ENCODE measurements around the gene CRMP1.

CRMP1 gene

DNA sequence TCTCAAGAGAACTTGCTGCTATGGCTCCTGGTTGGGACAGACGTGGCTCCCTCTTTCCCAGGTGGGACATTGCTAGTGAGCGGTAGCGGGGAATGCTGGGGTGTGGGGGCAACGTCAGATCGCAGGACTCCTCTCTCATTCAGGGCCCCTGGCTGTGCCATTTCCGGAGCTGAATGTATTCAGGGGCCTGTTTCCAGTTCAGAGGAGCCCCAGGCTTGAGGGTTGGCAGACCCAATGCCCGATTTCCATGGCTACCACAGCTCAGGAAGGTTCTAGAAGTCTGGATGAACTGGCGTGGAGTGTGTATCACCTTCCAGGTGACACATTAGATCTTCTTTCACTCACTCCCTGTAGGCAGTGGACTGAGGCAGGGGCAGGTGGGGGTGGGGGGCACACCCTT is 26.2 kb upstream of the CRMP1 start:
- DNase-seq: no peak

GRCh38 chr4:5918331-5918985 is 25.6 kb upstream of the CRMP1 start:
- DNase-seq: no peak

DNA sequence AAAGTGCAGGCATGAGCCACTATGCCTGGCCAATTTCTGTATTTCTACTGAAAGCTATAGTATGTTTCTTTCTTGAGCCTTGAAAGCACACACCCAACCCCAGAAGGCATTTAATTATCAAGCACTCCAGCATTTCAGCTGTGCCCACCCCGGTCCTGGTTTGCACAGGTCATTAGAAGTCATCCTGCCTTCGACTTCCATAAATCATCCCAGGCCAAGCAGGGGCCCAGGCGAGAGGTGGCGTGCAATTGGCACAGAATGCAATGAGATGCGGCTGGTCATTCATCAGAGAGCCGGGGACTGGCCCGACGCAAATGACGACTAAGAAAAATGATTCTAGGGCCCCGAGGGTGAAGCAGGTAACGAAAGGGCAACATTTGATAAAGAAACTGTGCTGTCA is 24.8 kb upstream of the CRMP1 start:
- no peak for DNase-seq

DNA sequence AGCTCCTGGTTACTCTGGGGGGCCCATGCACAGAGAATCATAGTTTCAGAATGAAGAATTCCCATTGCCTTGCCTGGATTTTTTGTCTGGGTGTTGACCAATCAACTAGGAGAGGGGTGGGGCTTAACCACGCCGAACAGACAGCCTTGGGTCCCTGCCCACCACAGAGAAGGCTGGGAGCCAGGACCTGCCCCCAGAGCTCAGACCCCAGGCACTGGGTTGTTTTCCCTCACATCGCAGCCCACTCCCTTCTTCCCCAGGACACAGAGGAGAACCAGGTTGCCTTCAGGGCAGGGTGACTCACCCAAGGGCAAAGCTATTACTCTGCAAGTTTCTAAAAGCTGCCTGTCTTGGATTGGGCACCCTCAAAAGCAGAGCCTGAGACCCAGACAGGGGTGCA is 23.3 kb upstream of the CRMP1 start:
- no peak for DNase-seq

- no peak for DNase-seq
Measured at GRCh38 chr4:5913454-5913853, 20.6 kb upstream of the CRMP1 start.

GRCh38 chr4:5912614-5913019 is 19.7 kb upstream of the CRMP1 start:
- DNase-seq: no peak

DNA sequence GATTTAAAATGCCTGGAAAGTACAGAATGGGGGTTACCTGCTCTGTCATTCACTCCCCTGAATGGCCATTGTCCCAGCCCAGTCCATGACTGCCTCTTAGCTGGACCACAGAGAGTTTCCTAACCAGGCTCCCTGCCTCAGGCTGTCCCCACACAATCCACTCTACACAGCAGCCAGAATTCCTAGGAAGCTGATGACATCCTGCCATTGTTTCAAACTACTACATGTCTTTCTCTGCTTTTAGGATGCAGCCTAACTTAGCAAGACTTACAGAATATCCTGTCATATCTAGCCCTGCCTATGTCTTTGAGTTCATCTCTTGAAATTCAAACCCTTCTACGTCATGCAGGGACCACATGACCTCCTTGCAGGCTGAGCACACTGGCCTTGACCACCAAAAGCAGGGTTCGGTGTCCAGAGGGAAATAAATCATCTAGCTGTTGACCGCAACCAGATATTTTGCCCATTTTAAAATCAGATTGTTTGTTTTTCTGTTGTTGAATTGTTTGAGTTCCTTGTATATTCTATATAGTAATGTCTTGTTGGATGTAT is 16.1 kb upstream of the CRMP1 start:
- no peak for DNase-seq

- no peak for DNase-seq
Measured at GRCh38 chr4:5906191-5906590, 13.3 kb upstream of the CRMP1 start.

- DNase-seq: no peak
Measured at GRCh38 chr4:5905714-5906113, 12.8 kb upstream of the CRMP1 start.

DNA sequence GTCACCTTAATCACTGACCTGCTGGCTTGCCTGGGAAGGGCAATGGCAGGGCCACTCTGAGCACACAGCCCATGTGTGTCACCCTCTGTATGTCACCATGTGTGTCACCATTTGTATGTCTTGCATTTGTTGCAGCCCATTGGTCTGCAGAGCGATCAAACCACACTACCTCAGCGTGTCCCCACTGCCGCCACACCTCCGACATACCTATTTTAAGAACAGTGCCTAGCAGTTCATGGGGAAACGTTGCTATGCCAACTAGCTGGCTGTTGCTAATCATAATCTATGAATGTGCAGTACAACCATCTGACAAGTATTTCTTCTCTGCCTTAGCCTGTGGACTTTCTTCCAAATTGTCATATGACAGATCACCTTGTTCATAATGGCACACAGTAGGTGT is 8.0 kb upstream of the CRMP1 start:
- DNase-seq: no peak

GRCh38 chr4:5899881-5900280 is 7.0 kb upstream of the CRMP1 start:
- DNase-seq: no peak

GRCh38 chr4:5899396-5899795 is 6.5 kb upstream of the CRMP1 start:
- no peak for DNase-seq

GRCh38 chr4:5897674-5898073 is 4.8 kb upstream of the CRMP1 start:
- DNase-seq: no peak

- DNase-seq: no peak
Measured at GRCh38 chr4:5895287-5895686, 2.4 kb upstream of the CRMP1 start.

DNA sequence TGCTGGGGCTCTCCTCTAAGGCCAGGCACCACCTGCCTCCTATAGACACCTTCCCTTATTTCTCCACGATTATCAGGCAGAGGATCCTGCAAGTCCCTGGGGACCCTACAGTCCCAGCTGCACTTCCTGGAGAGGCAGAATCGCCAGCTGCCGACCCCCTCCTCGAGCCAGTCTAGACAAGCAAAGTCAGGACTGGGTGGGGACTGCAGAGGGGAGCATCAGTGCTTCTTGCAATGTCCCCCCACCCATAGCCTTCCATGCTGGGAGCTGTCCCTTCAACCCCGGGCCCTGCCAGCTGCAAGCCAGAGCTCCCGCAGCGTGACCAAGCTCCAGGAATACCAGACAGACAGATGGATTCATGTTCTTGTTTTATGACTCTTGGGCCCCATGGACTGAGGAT is 1.4 kb upstream of the CRMP1 start:
- DNase-seq: no peak

DNA sequence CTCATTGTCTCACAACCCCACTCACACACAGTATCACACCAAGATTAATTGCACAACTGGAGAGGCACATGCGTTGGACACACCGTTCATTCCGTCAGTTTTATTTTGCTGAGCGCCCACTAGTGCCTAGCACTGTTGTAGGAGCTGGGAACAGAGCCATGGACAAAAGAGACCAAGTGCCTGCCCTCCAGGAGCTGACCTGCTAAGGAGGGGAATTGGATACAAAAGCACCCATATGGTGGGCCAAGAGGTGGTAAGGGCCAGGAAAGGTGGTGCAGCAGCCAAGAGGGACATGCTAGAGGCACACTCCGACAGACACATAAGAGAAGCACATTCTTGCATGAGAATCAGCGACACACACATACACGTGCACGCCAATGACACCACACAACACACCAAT is 705 bp upstream of the CRMP1 start:
- DNase-seq: no peak

- DNase-seq: no peak
Measured at GRCh38 chr4:5892323-5893003, 423 bp downstream of the CRMP1 start.

GRCh38 chr4:5891563-5892322 is 1.1 kb downstream of the CRMP1 start:
- no peak for DNase-seq

DNA sequence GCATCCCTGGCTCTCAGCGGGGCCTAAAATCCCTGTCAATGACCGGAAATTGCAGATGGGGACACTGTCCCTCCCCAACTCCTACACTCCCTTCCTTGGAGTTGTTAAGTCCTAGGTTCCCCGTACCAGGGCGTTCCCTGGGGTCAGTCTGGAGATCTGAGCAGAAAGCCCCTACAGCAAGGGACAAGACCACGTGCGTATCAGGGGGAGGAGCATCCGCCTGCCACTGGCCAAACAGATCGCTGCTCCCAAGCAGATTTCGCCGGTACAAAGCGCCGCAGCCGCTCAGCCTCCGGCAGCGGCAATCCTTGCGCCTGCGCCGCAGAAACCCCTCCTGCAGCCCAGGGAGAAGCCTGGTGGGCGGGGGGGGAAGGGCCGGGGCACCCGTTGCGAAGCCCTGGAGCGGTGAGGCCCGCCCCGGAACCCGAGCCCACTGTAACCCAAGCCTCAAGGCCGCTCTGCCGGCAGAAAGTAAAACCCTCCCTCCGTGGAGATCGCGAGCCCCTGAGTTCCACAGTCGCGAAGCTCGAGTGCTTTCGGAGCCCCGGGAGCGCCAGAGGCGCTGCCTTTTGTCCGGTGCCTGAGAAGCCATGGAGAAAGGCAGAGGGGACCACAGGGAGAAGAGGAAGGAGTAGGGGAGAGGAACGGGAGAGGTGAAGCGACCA is 2.7 kb downstream of the CRMP1 start:
- no peak for DNase-seq

DNA sequence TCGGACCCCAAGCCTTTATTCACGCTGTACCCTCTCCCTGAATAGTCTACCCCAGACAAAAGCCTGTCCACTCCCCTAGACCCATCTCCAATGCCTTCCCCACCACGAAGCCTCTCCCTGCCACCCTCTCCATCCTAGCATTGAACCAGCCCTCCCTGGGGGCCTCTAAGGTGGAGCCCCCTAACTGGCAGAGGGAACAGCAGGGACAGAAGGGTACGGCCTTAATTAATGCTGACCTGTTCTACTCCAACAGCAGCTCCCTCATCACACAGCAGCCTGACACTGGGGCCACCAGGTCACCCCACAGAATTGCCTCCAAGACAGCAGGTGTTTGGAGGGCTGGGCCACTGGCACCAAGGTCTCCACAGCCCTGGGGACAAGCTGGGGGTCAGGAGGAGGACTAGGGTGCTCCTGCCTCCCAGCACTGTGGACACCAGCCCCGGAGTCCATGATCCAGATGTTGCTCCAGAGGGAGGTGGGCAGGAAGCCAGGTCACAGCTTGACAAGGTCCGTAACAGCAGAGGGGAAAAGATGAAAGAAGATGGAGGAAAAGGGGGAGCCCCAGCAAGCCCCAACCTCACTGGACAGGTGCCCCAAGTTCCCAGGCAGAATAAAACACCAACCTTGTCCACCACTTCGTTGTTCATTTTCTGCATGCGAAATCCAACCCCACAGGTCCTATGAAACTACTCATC is 3.7 kb downstream of the CRMP1 start:
- no peak for DNase-seq

GRCh38 chr4:5888222-5889001 is 4.5 kb downstream of the CRMP1 start:
- DNase-seq: no peak

Data from activated CD4-positive, alpha-beta T cell treated with anti-CD3 and anti-CD28 coated beads, Interleukin-2, amount 50 U/mL, for 48 hours (primary cell).